Transverse colon (tissue), 3 donors: ENCODE data around the gene PYGM.

ENCODE experiments used
- CTCF ChIP-seq, 5 experiments: fragments of 200-600 bp in 3 of 5; fragments of 450-650 bp in 2 of 5; sonication (generic) in 3 of 5; IDR thresholded peaks; 1 replicate in 2 of 5; 2 replicates in 3 of 5; pipeline ENCODE4 v1.5.1; 2016 to 2017; ENCODE audit warnings: antibody characterized with exemption in 5 of 5, inconsistent platforms in 3 of 5, mild to moderate bottlenecking in 2 of 5, moderate library complexity in 1 of 5
- POLR2A ChIP-seq: fragments of 450-650 bp; IDR thresholded peaks from one replicate; pipeline ENCODE4 v1.6.1; 2016; ENCODE audit warnings: antibody characterized with exemption, mild to moderate bottlenecking, moderate library complexity

- TF ChIP-seq CTCF (IDR thresholded peaks at IDR 0.05) (no peak), POLR2A (no peak)
Measured at GRCh38 chr11:64753019-64753379, 6.8 kb downstream of the PYGM start.
